H1 (cell line): ENCODE measurements around the gene ARHGEF19. TPM values are rescaled to one million over a fixed set of nuclear protein-coding genes. Genes with fewer than 3 reads are reported as not detected.

Experiments used
- CTCF ChIA-PET: fragments of 300-600 bp; sonication (Branson Sonifier 250); formaldehyde crosslinking; loops from one replicate; lab custom pipeline; 2021; ENCODE audit not compliant: partially characterized antibody; lab: Charles Lee
- POLR2A ChIA-PET: fragments of 300-600 bp; sonication (Branson Sonifier 250); formaldehyde crosslinking; loops from one replicate; lab custom pipeline; 2021; ENCODE audit warnings: inconsistent platforms; ENCODE audit not compliant: partially characterized antibody; lab: Charles Lee
- DNase-seq, 2 experiments: peaks; one replicate each; pipeline versions ENCODE4 v3.0.0 to v3.0.0-alpha.2; 2010 to 2022; ENCODE audit warnings: low spot score in 2 of 2, low read depth in 1 of 2, mixed read lengths in 1 of 2
- FAIRE-seq: peaks from 2 replicates; lab custom pipeline; 2011; peaks lifted over from hg19 to GRCh38; lab: Jason Lieb, UNC
- H2AFZ ChIP-seq: 2 replicates; pipeline ENCODE4 v1.8.1; 2012; ENCODE audit warnings: low read length, inconsistent platforms
- H2AK5ac ChIP-seq: 2 replicates; pipeline ENCODE4 v1.6.1; 2013; ENCODE audit warnings: low read depth, low read length
- H2BK120ac ChIP-seq: replicated peaks from 2 replicates; pipeline ENCODE3; 2013; ENCODE audit warnings: low read depth, low read length, inconsistent platforms
- H2BK12ac ChIP-seq: 2 replicates; pipeline ENCODE4 v1.6.1; 2013; ENCODE audit warnings: low read depth, low read length
- H2BK15ac ChIP-seq: 2 replicates; pipeline ENCODE4 v1.6.1; 2013; ENCODE audit warnings: low read length
- H2BK20ac ChIP-seq: 2 replicates; pipeline ENCODE4 v1.6.1; 2013; ENCODE audit warnings: low read length
- H2BK5ac ChIP-seq: 2 replicates; pipeline ENCODE4 v1.6.1; 2013; ENCODE audit warnings: low read depth, low read length
- H3K14ac ChIP-seq: 2 replicates; pipeline ENCODE4 v1.6.1; 2013; ENCODE audit warnings: inconsistent platforms; ENCODE audit not compliant: insufficient read length
- H3K18ac ChIP-seq: 2 replicates; pipeline ENCODE4 v1.6.1; 2013; ENCODE audit warnings: low read length; ENCODE audit errors: extremely low read depth
- H3K23ac ChIP-seq: 2 replicates; pipeline ENCODE4 v1.6.1; 2013; ENCODE audit warnings: inconsistent platforms; ENCODE audit not compliant: insufficient read length
- H3K23me2 ChIP-seq: 2 replicates; pipeline ENCODE4 v1.6.1; 2013; ENCODE audit warnings: low read depth, low read length
- H3K27ac ChIP-seq: 2 replicates; pipeline ENCODE4 v1.6.1; 2011; ENCODE audit warnings: low read depth, low read length, inconsistent platforms
- H3K27me3 ChIP-seq, 4 experiments: replicated peaks in 1 of 4; 1 replicate in 1 of 4; 2 replicates in 3 of 4; pipeline versions ENCODE4 v1.6.1 to v1.8.1; 2011 to 2013; ENCODE audit warnings: low read length in 3 of 4, mild to moderate bottlenecking in 3 of 4, inconsistent platforms in 2 of 4, mixed read lengths in 2 of 4, moderate library complexity in 1 of 4; ENCODE audit not compliant: control insufficient read depth in 3 of 4, insufficient read depth in 3 of 4; ENCODE audit errors: extremely low read depth in 1 of 4
- H3K36me3 ChIP-seq, 4 experiments: 2 replicates each; pipeline versions ENCODE4 v1.6.1 to v1.8.1; 2011 to 2013; ENCODE audit warnings: mild to moderate bottlenecking in 4 of 4, low read length in 3 of 4, moderate library complexity in 2 of 4, control low read depth in 1 of 4, inconsistent platforms in 1 of 4; ENCODE audit not compliant: insufficient read depth in 4 of 4, control insufficient read depth in 2 of 4
- H3K4ac ChIP-seq: replicated peaks from 2 replicates; pipeline ENCODE3; 2013; ENCODE audit warnings: low read length, low read depth, mixed read lengths, inconsistent platforms; ENCODE audit not compliant: insufficient read length
- H3K4me1 ChIP-seq, 4 experiments: replicated peaks in 1 of 4; 1 replicate in 1 of 4; 2 replicates in 3 of 4; pipeline versions ENCODE4 v1.6.1 to v1.8.1; 2011 to 2013; ENCODE audit warnings: low read length in 3 of 4, inconsistent platforms in 2 of 4, mixed read lengths in 1 of 4; ENCODE audit not compliant: insufficient read depth in 4 of 4, control insufficient read depth in 3 of 4
- H3K4me2 ChIP-seq, 2 experiments: 2 replicates each; pipeline versions ENCODE4 v1.6.1 to v1.8.1; 2011 to 2013; ENCODE audit warnings: low read depth in 2 of 2, low read length in 2 of 2, control low read depth in 1 of 2, inconsistent platforms in 1 of 2, mild to moderate bottlenecking in 1 of 2; ENCODE audit not compliant: insufficient read depth in 1 of 2
- H3K4me3 ChIP-seq, 4 experiments: fragments of 200-600, 300-600 bp in 1 of 4; sonication (generic), shearing (Covaris generic), sonication (Bioruptor Twin) in 1 of 4; 2 replicates each; pipeline versions ENCODE4 v1.5.1 to v1.8.1; 2011 to 2016; ENCODE audit warnings: low read length in 4 of 4, low read depth in 3 of 4, control low read depth in 2 of 4, inconsistent platforms in 2 of 4, mild to moderate bottlenecking in 2 of 4, mixed read lengths in 1 of 4, moderate library complexity in 1 of 4; ENCODE audit not compliant: insufficient read depth in 2 of 4; ENCODE audit errors: extremely low read depth in 1 of 4
- H3K56ac ChIP-seq: replicated peaks from 2 replicates; pipeline ENCODE3; 2013; ENCODE audit warnings: low read depth, mild to moderate bottlenecking, mixed read lengths, low read length, inconsistent platforms; ENCODE audit not compliant: insufficient read length
- H3K79me1 ChIP-seq: 2 replicates; pipeline ENCODE4 v1.6.1; 2013; ENCODE audit warnings: low read depth, low read length, control low read depth
- H3K79me2 ChIP-seq, 2 experiments: 2 replicates each; pipeline versions ENCODE4 v1.6.1 to v1.8.1; 2012 to 2013; ENCODE audit warnings: low read length in 2 of 2, mild to moderate bottlenecking in 2 of 2, inconsistent platforms in 1 of 2; ENCODE audit not compliant: insufficient read depth in 2 of 2, control insufficient read depth in 1 of 2
- H3K9ac ChIP-seq, 4 experiments: replicated peaks in 1 of 4; 1 replicate in 1 of 4; 2 replicates in 3 of 4; pipeline versions ENCODE4 v1.6.1 to v1.8.1; 2011 to 2013; ENCODE audit warnings: low read depth in 3 of 4, low read length in 3 of 4, control low read depth in 2 of 4, mild to moderate bottlenecking in 2 of 4, moderate library complexity in 2 of 4, inconsistent platforms in 1 of 4; ENCODE audit errors: extremely low read depth in 1 of 4
- H3K9me3 ChIP-seq, 2 experiments: 2 replicates each; pipeline versions ENCODE4 v1.6.1 to v1.8.1; 2012 to 2013; ENCODE audit warnings: mild to moderate bottlenecking in 2 of 2, moderate library complexity in 2 of 2, control low read depth in 1 of 2, inconsistent platforms in 1 of 2, low read depth in 1 of 2, low read length in 1 of 2, mixed read lengths in 1 of 2; ENCODE audit not compliant: insufficient read depth in 2 of 2
- H4K20me1 ChIP-seq, 2 experiments: replicated peaks in 1 of 2; 2 replicates each; pipeline versions ENCODE3 to v1.8.1; 2011 to 2013; ENCODE audit warnings: inconsistent platforms in 2 of 2, low read length in 2 of 2, mild to moderate bottlenecking in 1 of 2; ENCODE audit not compliant: insufficient read depth in 2 of 2, control insufficient read depth in 1 of 2
- H4K5ac ChIP-seq: 2 replicates; pipeline ENCODE4 v1.6.1; 2013; ENCODE audit warnings: low read length, low read depth, mixed read lengths, inconsistent platforms; ENCODE audit not compliant: insufficient read length
- H4K8ac ChIP-seq: 2 replicates; pipeline ENCODE4 v1.8.0; 2013; ENCODE audit warnings: mild to moderate bottlenecking, moderate library complexity, low read length, inconsistent platforms; ENCODE audit not compliant: insufficient read depth; ENCODE audit errors: extremely low read depth
- H4K91ac ChIP-seq: replicated peaks from 2 replicates; pipeline ENCODE3; 2013; ENCODE audit warnings: low read length, mixed read lengths, inconsistent platforms; ENCODE audit not compliant: insufficient read length
- ASH2L ChIP-seq: fragments of 200-600, 300-600 bp; sonication (generic); IDR thresholded peaks from one replicate; pipeline ENCODE4 v1.7.1; 2017; ENCODE audit warnings: low read length
- ATF2 ChIP-seq: IDR thresholded peaks from 2 replicates; pipeline ENCODE4 v1.6.1; 2012; ENCODE audit warnings: low read length, inconsistent platforms
- BRCA1 ChIP-seq: IDR thresholded peaks from 2 replicates; pipeline ENCODE4 v1.6.1; 2012; ENCODE audit warnings: low read depth, low read length, improper control_type of control experiment
- CREB1 ChIP-seq: IDR thresholded peaks from 2 replicates; pipeline ENCODE4 v1.6.1; 2012; ENCODE audit warnings: inconsistent platforms
- EGR1 ChIP-seq: IDR thresholded peaks from 2 replicates; pipeline ENCODE4 v1.6.1; 2011; ENCODE audit warnings: low read depth, low read length, borderline replicate concordance
- HDAC2 ChIP-seq, 2 experiments: fragments of 300-600 bp in 1 of 2; sonication (generic) in 1 of 2; IDR thresholded peaks; 2 replicates each; pipeline ENCODE4 v1.6.1; 2011 to 2012; ENCODE audit warnings: low read depth in 2 of 2, low read length in 2 of 2, mild to moderate bottlenecking in 2 of 2, moderate library complexity in 2 of 2, borderline replicate concordance in 1 of 2, inconsistent platforms in 1 of 2
- JUND ChIP-seq: IDR thresholded peaks from 2 replicates; pipeline ENCODE4 v1.6.1; 2011; ENCODE audit warnings: mild to moderate bottlenecking, improper control_type of control experiment, low read length
- RBBP5 ChIP-seq: IDR thresholded peaks from 2 replicates; pipeline ENCODE4 v1.7.1; 2012; ENCODE audit warnings: low read depth, mild to moderate bottlenecking, inconsistent platforms, low read length, moderate library complexity, borderline replicate concordance
- WGBS, 2 experiments: shearing (Covaris generic) in 1 of 2; methylation state at CpG; one replicate each; pipeline versions ENCODE4 v1.1.6 to v1.1.7; 2013 to 2015; ENCODE audit warnings: low lambda C conversion rate in 2 of 2, mixed read lengths in 2 of 2, inconsistent platforms in 1 of 2, low coverage in 1 of 2, missing lambda C conversion rate in 1 of 2; ENCODE audit not compliant: insufficient replicate concordance in 2 of 2, insufficient coverage in 1 of 2, insufficient read length in 1 of 2; ENCODE audit errors: extremely low coverage in 1 of 2, missing lambda C conversion rate in 1 of 2; 5-methylcytosine and 5-hydroxymethylcytosine counted together
- polyA plus RNA-seq, 7 experiments: library from polyadenylated mRNA; depleted of rRNA in 3 of 7; stranded (reverse) in 5 of 7; unstranded in 2 of 7; fragments of >200 nt in 5 of 7; fragments of 200-250 nt in 2 of 7; gene quantifications; 1 replicate in 5 of 7; 2 replicates in 1 of 7; 4 replicates in 1 of 7; pipeline versions ENCODE4 v1.2.1 to v1.2.3, GENCODE V29; 2011 to 2013; ENCODE audit warnings: missing spikeins in 2 of 7, mixed read lengths in 2 of 7
- total RNA-seq: library from RNA; stranded (reverse); fragmentation: NEBNext Ultra II Directional; extraction: Animal tissue kit (Norgen Biotek cat#: 25700); gene quantifications from 2 replicates; pipeline ENCODE4 v1.2.1, GENCODE V29; 2021

The ARHGEF19 gene
- total and polyA plus RNA-seq, 2 of the 8 experiments (the other 6 are each of a cell fraction or from before 2014, with no cell fraction given), result 47.5 to 56.4 TPM

DNA sequence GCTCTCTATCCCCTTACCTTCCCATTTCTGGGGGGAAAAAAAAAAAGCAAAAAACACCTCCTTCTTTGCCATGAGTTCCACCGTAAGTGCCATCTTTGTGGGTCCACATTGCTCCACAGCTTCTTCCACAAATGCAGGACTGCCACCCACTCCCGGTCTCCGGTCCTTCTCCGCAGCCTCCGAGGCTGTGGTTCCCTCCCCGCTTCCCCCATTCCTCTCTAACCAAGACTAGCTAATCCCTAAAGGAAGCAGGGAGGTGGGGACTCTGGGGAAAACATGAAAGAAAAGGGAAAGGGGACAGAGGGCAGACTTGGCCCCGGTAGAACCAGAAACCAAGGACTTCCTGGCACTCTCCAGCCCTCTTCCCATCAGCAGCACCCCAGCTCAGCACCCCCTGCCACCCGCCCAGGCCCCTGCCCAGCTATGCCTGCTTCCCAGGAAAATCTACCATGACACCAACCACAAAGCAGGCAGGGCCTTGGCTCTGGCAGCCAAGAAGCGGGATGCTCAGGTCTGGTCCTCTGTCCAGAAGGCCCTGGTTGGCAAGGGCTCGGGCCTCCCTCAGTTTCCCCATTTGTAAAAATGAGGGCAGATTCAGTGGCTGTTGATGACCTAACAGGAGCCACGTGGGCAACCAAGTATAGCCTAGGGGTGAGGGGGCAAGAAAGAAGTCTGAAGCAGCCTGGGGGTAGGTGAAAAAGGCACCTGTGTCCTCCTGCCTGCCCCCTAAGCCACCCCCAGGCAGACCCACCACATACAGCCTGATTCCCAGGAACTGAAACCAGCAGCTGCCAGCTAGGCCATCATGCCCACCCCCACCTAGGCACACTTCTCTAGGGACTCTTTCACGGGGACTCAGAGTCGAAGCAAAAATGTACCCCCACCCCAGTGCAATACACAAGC is 59.1 kb downstream of the ARHGEF19 start:
- Histone ChIP-seq H3K79me2 (peaks cover 9 to 68% of the 10 kb centered on the region in 2 experiments; a peak in 3 of 4 replicates), H4K8ac (peak overlapping the region; percentile 41; the same call in 1 of the 2 replicates), H3K36me3 (peaks cover 0 to 12% (median 9%) of the 10 kb centered on the region in 4 experiments; a peak in 7 of 8 replicates), H2AK5ac (peak overlapping the region; percentile 61; the same call in 1 of the 2 replicates), H3K4ac (peak overlapping the region; percentile 60), H3K9ac (peak overlapping the region in 2 of 4 experiments; percentile 25 to 33; a peak in 2 of 7 replicates), H4K91ac (peak overlapping the region; percentile 34), H2AFZ (no peak overlapping the region), H3K4me1 (peaks cover 5 to 43% (median 31%) of the 10 kb centered on the region in 4 experiments), H2BK20ac (peak overlapping the region; percentile 80; the same call in 1 of the 2 replicates), H3K79me1 (peaks cover 11% of the 10 kb centered on the region), H3K4me2 (peak overlapping the region; percentile 64 to 99), H2BK5ac (0 out of 2 replicates have a peak overlapping the region, but pooled peaks have one; percentile 94), H3K27ac (no peak overlapping the region), H3K9me3 (no peaks in the 10 kb centered on the region), H3K23ac (no peak overlapping the region), H2BK120ac (no peak overlapping the region), H4K5ac (peak overlapping the region; percentile 18), H2BK12ac (peak overlapping the region; percentile 55; the same call in 1 of the 2 replicates), H3K18ac (no peak overlapping the region; the same call in none of the 2 replicates), H2BK15ac (no peak overlapping the region), H3K14ac (no peak overlapping the region), H4K20me1 (peaks cover 10 to 20% of the 10 kb centered on the region in 2 experiments), H3K56ac (no peak overlapping the region), H3K23me2 (peaks cover 16% of the 10 kb centered on the region), H3K27me3 (peaks cover 0 to 10% (median 6%) of the 10 kb centered on the region in 4 experiments; a peak in 4 of 7 replicates), H3K4me3 (peak overlapping the region in 3 of 4 experiments; percentile 1 to 83 (median 5); a peak in 4 of 8 replicates)
- ChIA-PET CTCF (interaction anchor here (0.8 to 14.5 kb wide), 15 partner anchors 9 to 84 kb away, joined by 3 to 202 read pairs (median 4); no protein-coding TSS in a partner anchor), POLR2A (interaction anchor here (0.8 to 8.4 kb wide), 8 partner anchors 12 to 41 kb away, joined by 3 to 104 read pairs (median 3); no protein-coding TSS in a partner anchor)
- no peak for DNase-seq
- FAIRE-seq, result no peak
- WGBS, 2 experiments, result 68% methylated on average over 13 of the region's 13 CpGs; no CpG with 5 or more reads in 1 of the 2 experiments
- no peak for TF ChIP-seq BRCA1
- no peak for TF ChIP-seq HDAC2 (IDR thresholded peaks at IDR 0.05; ENCODE audit: borderline replicate concordance in 1 of 2, low read depth in 2 of 2, low read length in 2 of 2)
- TF ChIP-seq JUND, result no peak
- TF ChIP-seq ATF2, result no peak
- no peak for TF ChIP-seq ASH2L
- TF ChIP-seq CREB1, result no peak
- TF ChIP-seq EGR1, result no peak
- no peak for TF ChIP-seq RBBP5
